IMR-90 (cell line): ENCODE measurements around the gene GIMAP8. TPM values are rescaled to one million over a fixed set of nuclear protein-coding genes. Genes with fewer than 3 reads are reported as not detected.

ENCODE experiments used
- ATAC-seq: fragments of 200-7000 bp; cut with Tn5 transposase; 2 replicates; pipeline ENCODE4 v1.9.1; 2020; ENCODE audit warnings: low read depth, mild to moderate bottlenecking, moderate library complexity
- BruUV-seq: library from RNA; stranded (reverse); fragments of 400-500 nt; replicated peaks from 2 replicates; lab custom pipeline; 2021; lab: Mats Ljungman, UMichigan
- CTCF ChIA-PET: fragments of 300-600 bp; formaldehyde crosslinking; extraction: SDS; loops from one replicate; lab custom pipeline; 2021; ENCODE audit warnings: antibody characterized with exemption; lab: Yijun Ruan, JAX
- POLR2A ChIA-PET: fragments of 300-600 bp; sonication (Branson Sonifier 250); formaldehyde crosslinking; loops from one replicate; lab custom pipeline; 2022; ENCODE audit warnings: antibody characterized with exemption; ENCODE audit not compliant: unreplicated experiment; lab: Charles Lee
- DNase-seq: peaks from one replicate; pipeline ENCODE4 v3.0.0; 2013
- H2AFZ ChIP-seq: replicated peaks from 2 replicates; pipeline ENCODE3; 2013; ENCODE audit warnings: low read length, mild to moderate bottlenecking; ENCODE audit not compliant: poor library complexity
- H2AK5ac ChIP-seq: 2 replicates; pipeline ENCODE4 v1.6.1; 2013; ENCODE audit warnings: low read depth, low read length, inconsistent platforms
- H2AK9ac ChIP-seq: replicated peaks from 2 replicates; pipeline ENCODE3; 2013; ENCODE audit warnings: mild to moderate bottlenecking, low read depth, low read length, moderate library complexity; ENCODE audit not compliant: poor library complexity
- H2BK120ac ChIP-seq: 2 replicates; pipeline ENCODE4 v1.6.1; 2013; ENCODE audit warnings: low read depth, low read length, inconsistent platforms
- H2BK15ac ChIP-seq: 3 replicates; pipeline ENCODE4 v1.6.1; 2013; ENCODE audit warnings: low read depth, low read length, inconsistent platforms
- H2BK20ac ChIP-seq: 2 replicates; pipeline ENCODE4 v1.6.1; 2013; ENCODE audit warnings: low read depth, mild to moderate bottlenecking, inconsistent platforms, low read length, moderate library complexity
- H2BK5ac ChIP-seq: 2 replicates; pipeline ENCODE4 v1.6.1; 2013; ENCODE audit warnings: mild to moderate bottlenecking, low read depth, low read length, inconsistent platforms; ENCODE audit not compliant: poor library complexity, severe bottlenecking
- H3K14ac ChIP-seq: replicated peaks from 2 replicates; pipeline ENCODE4 v1.6.1; 2013; ENCODE audit warnings: low read depth, low read length, inconsistent platforms
- H3K18ac ChIP-seq: 2 replicates; pipeline ENCODE4 v1.6.1; 2013; ENCODE audit warnings: low read depth, low read length, control low read depth
- H3K23ac ChIP-seq: 2 replicates; pipeline ENCODE4 v1.6.1; 2013; ENCODE audit warnings: low read depth, low read length, inconsistent platforms
- H3K27ac ChIP-seq: 2 replicates; pipeline ENCODE4 v1.5.1; 2013; ENCODE audit warnings: mild to moderate bottlenecking, control low read depth, low read length; ENCODE audit not compliant: insufficient read depth
- H3K27me3 ChIP-seq: 2 replicates; pipeline ENCODE4 v1.6.1; 2013; ENCODE audit warnings: low read length; ENCODE audit not compliant: control insufficient read depth, insufficient read depth
- H3K36me3 ChIP-seq: 2 replicates; pipeline ENCODE4 v1.6.1; 2013; ENCODE audit warnings: low read length, mixed read lengths; ENCODE audit not compliant: control insufficient read depth, insufficient read depth
- H3K4ac ChIP-seq: 2 replicates; pipeline ENCODE4 v1.6.1; 2013; ENCODE audit warnings: low read depth, low read length, inconsistent platforms
- H3K4me1 ChIP-seq: 2 replicates; pipeline ENCODE4 v1.6.1; 2013; ENCODE audit warnings: low read length, mixed read lengths; ENCODE audit not compliant: control insufficient read depth, insufficient read depth
- H3K4me2 ChIP-seq: 2 replicates; pipeline ENCODE4 v1.6.1; 2013; ENCODE audit warnings: low read depth, mild to moderate bottlenecking, control low read depth, low read length, moderate library complexity
- H3K4me3 ChIP-seq: 2 replicates; pipeline ENCODE4 v1.5.1; 2013; ENCODE audit warnings: low read depth, mild to moderate bottlenecking, control low read depth, low read length, moderate library complexity; ENCODE audit not compliant: insufficient read depth
- H3K56ac ChIP-seq: 2 replicates; pipeline ENCODE4 v1.6.1; 2013; ENCODE audit warnings: low read length, inconsistent platforms; ENCODE audit not compliant: insufficient read depth; ENCODE audit errors: extremely low read depth
- H3K79me1 ChIP-seq, 2 experiments: 2 replicates each; pipeline ENCODE4 v1.6.1; 2013; ENCODE audit warnings: low read length in 2 of 2, inconsistent platforms in 1 of 2, low read depth in 1 of 2
- H3K9ac ChIP-seq: 2 replicates; pipeline ENCODE4 v1.6.1; 2013; ENCODE audit warnings: low read depth, low read length, control low read depth
- H3K9me1 ChIP-seq: 2 replicates; pipeline ENCODE4 v1.6.1; 2013; ENCODE audit warnings: low read length, inconsistent platforms; ENCODE audit not compliant: insufficient read depth
- H3K9me3 ChIP-seq: 2 replicates; pipeline ENCODE4 v1.6.1; 2013; ENCODE audit warnings: low read length; ENCODE audit not compliant: control insufficient read depth, insufficient read depth
- H4K20me1 ChIP-seq: 2 replicates; pipeline ENCODE4 v1.6.1; 2013; ENCODE audit warnings: low read length, inconsistent platforms; ENCODE audit not compliant: insufficient read depth
- H4K5ac ChIP-seq: 2 replicates; pipeline ENCODE4 v1.6.1; 2013; ENCODE audit warnings: mild to moderate bottlenecking, low read depth, low read length, control low read depth
- H4K8ac ChIP-seq, 2 experiments: 2 replicates each; pipeline ENCODE4 v1.6.1; 2013; ENCODE audit warnings: low read depth in 2 of 2, low read length in 2 of 2, control low read depth in 1 of 2, inconsistent platforms in 1 of 2
- H4K91ac ChIP-seq: 2 replicates; pipeline ENCODE4 v1.6.1; 2013; ENCODE audit warnings: low read depth, low read length, inconsistent platforms; ENCODE audit not compliant: insufficient read depth
- CEBPB ChIP-seq: IDR thresholded peaks from 2 replicates; pipeline ENCODE4 v1.6.1; 2012; ENCODE audit warnings: low read depth, low read length, improper control_type of control experiment
- CHD1 ChIP-seq: IDR thresholded peaks from 2 replicates; pipeline ENCODE4 v1.6.1; 2012; ENCODE audit warnings: low read depth, low read length, improper control_type of control experiment
- ELK1 ChIP-seq: fragments of 150-350 bp; IDR thresholded peaks from 2 replicates; pipeline ENCODE4 v1.6.1; 2016; ENCODE audit warnings: low read depth, mild to moderate bottlenecking, low read length, moderate library complexity, borderline replicate concordance
- FOS ChIP-seq: fragments of 150-350 bp; IDR thresholded peaks from 2 replicates; pipeline ENCODE4 v1.6.1; 2016; ENCODE audit warnings: low read depth, low read length
- MXI1 ChIP-seq: IDR thresholded peaks from 2 replicates; pipeline ENCODE4 v1.6.1; 2012; ENCODE audit warnings: low read depth, mild to moderate bottlenecking, low read length, moderate library complexity, borderline replicate concordance
- NFE2L2 ChIP-seq: fragments of 150-350 bp; IDR thresholded peaks from 2 replicates; pipeline ENCODE4 v1.6.1; 2016; ENCODE audit warnings: low read depth, mild to moderate bottlenecking, low read length
- POLR2A ChIP-seq: IDR thresholded peaks from 2 replicates; pipeline ENCODE4 v1.6.1; 2012; ENCODE audit warnings: mild to moderate bottlenecking, low read depth, low read length
- RAD21 ChIP-seq: IDR thresholded peaks from 2 replicates; pipeline ENCODE4 v1.6.1; 2012; ENCODE audit warnings: low read length, improper control_type of control experiment
- RCOR1 ChIP-seq: IDR thresholded peaks from 2 replicates; pipeline ENCODE4 v1.6.1; 2012; ENCODE audit warnings: mild to moderate bottlenecking, low read length, improper control_type of control experiment; ENCODE audit not compliant: insufficient replicate concordance
- RFX5 ChIP-seq: IDR thresholded peaks from 2 replicates; pipeline ENCODE4 v1.8.0; 2012; ENCODE audit warnings: low read depth, mild to moderate bottlenecking, low read length, moderate library complexity
- USF2 ChIP-seq: fragments of 150-350 bp; IDR thresholded peaks from 2 replicates; pipeline ENCODE4 v1.6.1; 2017; ENCODE audit warnings: mild to moderate bottlenecking, antibody characterized with exemption, low read length, low read depth
- WGBS, 2 experiments: methylation state at CpG; one replicate each; pipeline versions ENCODE4 v1.1.5 to v1.1.7; 2013; ENCODE audit warnings: missing lambda C conversion rate in 2 of 2; ENCODE audit not compliant: insufficient read length in 1 of 2; ENCODE audit errors: extremely low coverage in 2 of 2; 5-methylcytosine and 5-hydroxymethylcytosine counted together
- dilution Hi-C: fragments of 300-500 bp; cut with HindIII; formaldehyde crosslinking; loops from one replicate; pipeline ENCODE4 v1.14.3; 2018; ENCODE audit warnings: low sequenced_read_pairs; ENCODE audit not compliant: unreplicated experiment
- in situ Hi-C: fragments of 300-500 bp; cut with MboI; formaldehyde crosslinking; loops from 3 replicates; pipeline ENCODE4 v1.14.3; 2019; ENCODE audit warnings: low sequenced_read_pairs, inconsistent platforms, mixed read lengths
- intact Hi-C: fragments of 100-400 bp; cut with micrococcal nuclease; formaldehyde crosslinking; loops from 2 replicates; pipeline ENCODE4 v1.10.0; 2022
- polyA plus RNA-seq, 3 experiments: library from polyadenylated mRNA; depleted of rRNA; stranded (reverse); fragments of >200 nt; gene quantifications; 2 replicates each; pipeline ENCODE4 v1.2.3, GENCODE V29; 2012; ENCODE audit warnings: low replicate concordance in 1 of 3
- total RNA-seq: library from RNA; depleted of rRNA; stranded (reverse); fragments of >200 nt; gene quantifications from 2 replicates; pipeline ENCODE4 v1.2.3, GENCODE V29; 2012

Gene GIMAP8
- total and polyA plus RNA-seq, 2 of the 4 experiments (the other 2 are of a cell fraction), result not detected

- no peak overlapping the region for H4K8ac ChIP-seq
- DNase-seq, result no peak
- in situ Hi-C loops, result no loop called here
- H3K14ac ChIP-seq, result no peak overlapping the region
- no peak overlapping the region for H3K18ac ChIP-seq
- no peak overlapping the region for H2AK5ac ChIP-seq
- no peak overlapping the region for H3K4me2 ChIP-seq
- no peak overlapping the region for H2AFZ ChIP-seq
- H3K36me3 ChIP-seq, result no peaks in the 10 kb centered on the region
- TF ChIP-seq USF2, result no peak
- no peak for TF ChIP-seq ELK1
- TF ChIP-seq POLR2A, result no peak
- no peak for TF ChIP-seq NFE2L2
- TF ChIP-seq RAD21, result no peak
- no peak for TF ChIP-seq CHD1
- no peak for TF ChIP-seq RFX5
- no peak for TF ChIP-seq FOS
- no peak for TF ChIP-seq RCOR1
- TF ChIP-seq MXI1, result no peak
- no peak for TF ChIP-seq CEBPB
- H3K9me3 ChIP-seq, result no peaks in the 10 kb centered on the region; the same call in 1 of the 2 replicates
- no peak overlapping the region for H2BK20ac ChIP-seq
- H3K9me1 ChIP-seq, result no peaks in the 10 kb centered on the region
- H4K20me1 ChIP-seq, result no peaks in the 10 kb centered on the region
- no peak overlapping the region for H3K9ac ChIP-seq
- no peak overlapping the region for H3K56ac ChIP-seq
- H3K4me3 ChIP-seq, result no peak overlapping the region
- no peak overlapping the region for H4K5ac ChIP-seq
- no peaks in the 10 kb centered on the region for H3K27me3 ChIP-seq
- H3K4me1 ChIP-seq, result no peaks in the 10 kb centered on the region
- no TSS peak for BruUV-seq
- H3K79me1 ChIP-seq, result no peaks in the 10 kb centered on the region
- intact Hi-C loops, result no loop called here
- H4K91ac ChIP-seq, result no peak overlapping the region
- H2BK5ac ChIP-seq, result no peak overlapping the region
- no peak overlapping the region for H2AK9ac ChIP-seq
- H3K23ac ChIP-seq, result no peak overlapping the region
- H2BK15ac ChIP-seq, result no peak overlapping the region
- H3K4ac ChIP-seq, result no peak overlapping the region
- H3K27ac ChIP-seq, result no peak overlapping the region
- ATAC-seq, result no peak
- CTCF ChIA-PET, result interaction anchor here (0.6 kb wide), 1 partner anchor 22 kb away, joined by 3 read pairs; no protein-coding TSS in a partner anchor
- dilution Hi-C loops, result no loop called here
- H2BK120ac ChIP-seq, result no peak overlapping the region
- no CpG with 5 or more reads among the region's 4 CpGs for WGBS, 2 experiments
- POLR2A ChIA-PET, result no interaction called here
Observed at GRCh38 chr7:150503155-150503554, 52.7 kb downstream of the GIMAP8 start.
